Sigmoid colon (tissue), 4 donors: ENCODE measurements around the gene ADM2.

Experiments used
- CTCF ChIP-seq, 4 experiments: fragments of 450-650 bp in 3 of 4; fragments of 200-600 bp in 1 of 4; IDR thresholded peaks; one replicate each; pipeline ENCODE4 v1.5.1; 2016 to 2019; ENCODE audit warnings: antibody characterized with exemption in 4 of 4, mild to moderate bottlenecking in 3 of 4, moderate library complexity in 2 of 4
- POLR2AphosphoS5 ChIP-seq, 4 donors: sonication (generic); formaldehyde crosslinking; IDR thresholded peaks; one replicate each; pipeline ENCODE4 v1.6.1; 2017; ENCODE audit warnings: antibody characterized with exemption in 4 of 4

GRCh38 chr22:50513175-50513574, 31.8 kb downstream of the ADM2 start:
- TF ChIP-seq CTCF (IDR thresholded peaks at IDR 0.05): no peak
- no peak for TF ChIP-seq POLR2AphosphoS5 (IDR thresholded peaks at IDR 0.05)
